Endodermal cell (in vitro differentiated cells): ENCODE results near the gene EMC10. TPM values are rescaled to one million over a fixed set of nuclear protein-coding genes. Genes with fewer than 3 reads are reported as not detected.

Experiments
- DNase-seq: peaks from one replicate; pipeline ENCODE4 v3.0.0-alpha.2; 2017
- H3K27ac ChIP-seq: 2 replicates; pipeline ENCODE4 v1.5.1; 2013; ENCODE audit warnings: mild to moderate bottlenecking, low read depth, low read length, moderate library complexity
- H3K27me3 ChIP-seq: 2 replicates; pipeline ENCODE4 v1.6.1; 2013; ENCODE audit warnings: mild to moderate bottlenecking, low read length, moderate library complexity; ENCODE audit not compliant: insufficient read depth, control insufficient read depth, poor library complexity, severe bottlenecking
- H3K36me3 ChIP-seq: 2 replicates; pipeline ENCODE4 v1.7.0; 2013; ENCODE audit warnings: mild to moderate bottlenecking, low read length, moderate library complexity; ENCODE audit not compliant: control insufficient read depth, insufficient read depth
- H3K4me1 ChIP-seq: one replicate; pipeline ENCODE4 v1.7.0; 2013; ENCODE audit warnings: low read length; ENCODE audit not compliant: control insufficient read depth, insufficient read depth
- H3K4me3 ChIP-seq: 2 replicates; pipeline ENCODE4 v1.5.1; 2013; ENCODE audit warnings: mild to moderate bottlenecking, low read length, moderate library complexity
- H3K9ac ChIP-seq: 2 replicates; pipeline ENCODE4 v1.6.1; 2013; ENCODE audit warnings: mild to moderate bottlenecking, low read length, moderate library complexity; ENCODE audit not compliant: poor library complexity, severe bottlenecking; ENCODE audit errors: extremely low read depth
- H3K9me3 ChIP-seq: 2 replicates; pipeline ENCODE4 v1.6.1; 2013; ENCODE audit warnings: mild to moderate bottlenecking, low read length, moderate library complexity; ENCODE audit not compliant: control insufficient read depth
- H3K27ac Mint-ChIP-seq: 2 replicates; pipeline ENCODE4 v1.8.0; 2020; ENCODE audit warnings: mixed read lengths
- H3K27me3 Mint-ChIP-seq: 2 replicates; pipeline ENCODE4 v1.8.0; 2021; ENCODE audit warnings: mild to moderate bottlenecking, mixed read lengths; ENCODE audit not compliant: insufficient read depth
- H3K36me3 Mint-ChIP-seq: 2 replicates; pipeline ENCODE4 v1.8.0; 2020; ENCODE audit warnings: low read depth, mixed read lengths
- H3K4me1 Mint-ChIP-seq: 2 replicates; pipeline ENCODE4 v1.8.0; 2020; ENCODE audit warnings: mixed read lengths
- H3K4me3 Mint-ChIP-seq: 2 replicates; pipeline ENCODE4 v1.8.0; 2020; ENCODE audit warnings: mild to moderate bottlenecking, moderate library complexity, mixed read lengths
- H3K9me3 Mint-ChIP-seq: 2 replicates; pipeline ENCODE4 v1.8.0; 2020; ENCODE audit warnings: mild to moderate bottlenecking, mixed read lengths
- CTCF ChIP-seq: fragments of 200-600 bp; sonication (generic); conservative IDR thresholded peaks from 2 replicates; pipeline ENCODE4 v1.5.0; 2021; ENCODE audit warnings: antibody characterized with exemption, mild to moderate bottlenecking
- WGBS, 2 experiments: methylation state at CpG; one replicate each; pipeline versions ENCODE4 v1.1.5 to v1.1.7; 2013; ENCODE audit warnings: missing lambda C conversion rate in 2 of 2, mixed read lengths in 1 of 2; ENCODE audit not compliant: insufficient coverage in 1 of 2, insufficient read length in 1 of 2; 5-methylcytosine and 5-hydroxymethylcytosine counted together
- total RNA-seq, 2 donors: library from RNA; stranded (reverse); fragmentation: NEBNext Ultra II Directional in 1 of 2; extraction: Animal tissue kit (Norgen Biotek cat#: 25700) in 1 of 2; gene quantifications; 2 replicates in 1 of 2; 3 replicates in 1 of 2; pipeline ENCODE4 v1.2.1, GENCODE V29; 2021

Gene EMC10
- total RNA-seq, 2 donors from 2014 or later: 119 to 123 TPM

- H3K27me3 ChIP-seq: no peaks in the 10 kb centered on the region
- H3K4me1 ChIP-seq: no peaks in the 10 kb centered on the region
- peak; percentile 29 for DNase-seq
- peaks cover 7% of the 10 kb centered on the region for H3K27me3 Mint-ChIP-seq
- WGBS, 2 experiments: 89 to 92% methylated on average over 15 to 19 of the region's 19 CpGs
- H3K4me1 Mint-ChIP-seq: peaks cover 5% of the 10 kb centered on the region
- H3K27ac Mint-ChIP-seq: no peak overlapping the region
- H3K4me3 ChIP-seq: no peak overlapping the region
- no peak for TF ChIP-seq CTCF
- H3K9me3 ChIP-seq: no peaks in the 10 kb centered on the region
- no peak overlapping the region for H3K27ac ChIP-seq
- H3K36me3 Mint-ChIP-seq: no peaks in the 10 kb centered on the region
- H3K9ac ChIP-seq: no peak overlapping the region
- H3K36me3 ChIP-seq: no peaks in the 10 kb centered on the region
- H3K9me3 Mint-ChIP-seq: no peaks in the 10 kb centered on the region
- no peak overlapping the region for H3K4me3 Mint-ChIP-seq
These were observed 12.0 kb upstream of the EMC10 start for GRCh38 chr19:50464348-50464747.

GRCh38 chr19:50465000-50465399 is 11.3 kb upstream of the EMC10 start:
- 93 to 97% methylated on average over 6 to 13 of the region's 13 CpGs for WGBS, 2 experiments
- Histone ChIP-seq H3K9ac (no peak overlapping the region), H3K4me1 (no peaks in the 10 kb centered on the region), H3K4me3 (no peak overlapping the region), H3K36me3 (no peaks in the 10 kb centered on the region), H3K9me3 (no peaks in the 10 kb centered on the region), H3K27ac (no peak overlapping the region), H3K27me3 (no peaks in the 10 kb centered on the region)
- Mint-ChIP-seq H3K36me3 (no peaks in the 10 kb centered on the region), H3K9me3 (no peaks in the 10 kb centered on the region), H3K27me3 (peaks cover 7% of the 10 kb centered on the region), H3K27ac (no peak overlapping the region), H3K4me3 (no peak overlapping the region), H3K4me1 (peaks cover 5% of the 10 kb centered on the region)
- TF ChIP-seq CTCF: no peak
- no peak for DNase-seq

GRCh38 chr19:50465986-50466705 is 10.2 kb upstream of the EMC10 start:
- peaks cover 7% of the 10 kb centered on the region for H3K27me3 Mint-ChIP-seq
- TF ChIP-seq CTCF: peak; percentile 82
- Histone ChIP-seq H3K4me1 (no peaks in the 10 kb centered on the region), H3K9me3 (no peaks in the 10 kb centered on the region), H3K36me3 (no peaks in the 10 kb centered on the region), H3K27ac (peak overlapping the region; percentile 30), H3K9ac (no peak overlapping the region), H3K4me3 (no peak overlapping the region), H3K27me3 (no peaks in the 10 kb centered on the region)
- H3K4me1 Mint-ChIP-seq: peaks cover 5% of the 10 kb centered on the region
- H3K36me3 Mint-ChIP-seq: no peaks in the 10 kb centered on the region
- no peaks in the 10 kb centered on the region for H3K9me3 Mint-ChIP-seq
- H3K27ac Mint-ChIP-seq: peak overlapping the region; percentile 84
- whole genome bisulfite sequencing, 2 experiments: 72 to 83% methylated on average over 18 to 29 of the region's 29 CpGs
- peak; percentile 92 for DNase-seq
- H3K4me3 Mint-ChIP-seq: no peak overlapping the region
